Central memory CD4-positive, alpha-beta T cell (primary cell): Measurements from ENCODE around the gene RPS19BP1.

Experiments
- DNase-seq: peaks from one replicate; pipeline ENCODE4 v3.0.0; 2022

RPS19BP1 gene

GRCh38 chr22:39558950-39559349, 26.4 kb upstream of the RPS19BP1 start:
- no peak for DNase-seq

- no peak for DNase-seq
Observed at GRCh38 chr22:39558254-39558727, 25.7 kb upstream of the RPS19BP1 start.

DNA sequence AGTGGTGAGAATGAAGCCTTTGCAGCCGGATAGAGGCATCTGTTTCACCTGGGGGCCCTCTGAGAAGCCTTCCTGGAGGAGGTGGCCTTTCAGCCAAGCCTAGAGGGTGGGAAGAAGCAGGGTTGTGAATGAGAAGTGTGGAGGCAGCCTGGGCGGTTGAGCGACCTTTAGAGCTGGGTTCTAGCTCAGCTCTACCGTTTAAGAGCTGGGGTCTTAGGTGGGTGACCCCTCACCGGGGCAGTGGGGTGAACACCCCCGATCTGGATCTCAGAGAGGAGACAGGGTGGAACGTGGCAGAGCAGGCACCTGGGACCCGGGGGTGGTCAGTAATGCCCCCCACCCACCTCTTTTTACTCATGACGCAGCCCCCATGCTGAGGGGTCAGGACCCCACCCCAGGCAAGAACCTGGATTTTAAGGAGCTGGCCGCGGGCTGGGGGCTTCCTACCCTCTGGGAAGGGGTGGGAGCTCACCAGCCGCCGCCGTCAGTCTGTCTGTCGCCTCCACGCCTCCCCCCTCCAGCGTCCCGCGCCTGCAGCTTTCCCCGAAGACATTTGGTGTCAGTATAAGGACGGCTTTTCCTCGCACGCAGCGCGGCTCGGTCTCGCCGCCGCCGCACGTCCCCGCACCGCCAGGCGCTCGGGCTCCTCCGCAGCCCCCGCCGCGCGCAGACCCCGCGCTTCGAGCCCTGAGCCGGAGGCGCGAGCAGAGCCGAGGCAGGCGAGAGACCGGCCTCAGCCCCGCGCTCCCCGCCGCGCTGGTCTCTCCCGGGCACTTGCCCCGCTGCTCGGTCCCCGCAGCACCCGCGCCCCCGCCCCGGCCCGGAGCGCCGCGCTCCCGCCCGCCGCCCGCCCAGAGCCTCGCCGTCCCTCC, 24.7 kb upstream of the RPS19BP1 start:
- DNase-seq, result peak; percentile 38

DNA sequence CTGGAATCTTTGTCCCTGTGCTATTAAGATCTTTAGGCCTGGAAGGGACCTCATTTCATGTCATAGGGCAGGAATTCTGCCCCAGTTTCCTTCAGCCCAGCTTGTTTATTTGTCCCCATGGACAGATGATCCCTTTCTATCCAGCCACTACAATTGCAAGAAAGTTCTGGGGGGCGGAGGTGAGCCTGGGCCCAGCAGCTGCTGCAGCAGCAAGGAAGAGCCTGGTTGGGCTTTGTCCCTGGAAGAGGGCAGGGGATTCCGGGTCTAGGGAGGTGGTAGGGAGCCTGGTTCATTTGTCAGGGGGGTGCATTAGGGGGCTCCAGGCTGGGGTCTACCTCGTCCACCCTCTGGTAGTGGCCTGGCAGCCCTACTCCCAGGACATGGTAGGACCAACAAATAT, 21.6 kb upstream of the RPS19BP1 start:
- no peak for DNase-seq

- no peak for DNase-seq
Observed at GRCh38 chr22:39553429-39553828, 20.9 kb upstream of the RPS19BP1 start.

- no peak for DNase-seq
Observed at GRCh38 chr22:39547587-39547947, 15.0 kb upstream of the RPS19BP1 start.

DNA sequence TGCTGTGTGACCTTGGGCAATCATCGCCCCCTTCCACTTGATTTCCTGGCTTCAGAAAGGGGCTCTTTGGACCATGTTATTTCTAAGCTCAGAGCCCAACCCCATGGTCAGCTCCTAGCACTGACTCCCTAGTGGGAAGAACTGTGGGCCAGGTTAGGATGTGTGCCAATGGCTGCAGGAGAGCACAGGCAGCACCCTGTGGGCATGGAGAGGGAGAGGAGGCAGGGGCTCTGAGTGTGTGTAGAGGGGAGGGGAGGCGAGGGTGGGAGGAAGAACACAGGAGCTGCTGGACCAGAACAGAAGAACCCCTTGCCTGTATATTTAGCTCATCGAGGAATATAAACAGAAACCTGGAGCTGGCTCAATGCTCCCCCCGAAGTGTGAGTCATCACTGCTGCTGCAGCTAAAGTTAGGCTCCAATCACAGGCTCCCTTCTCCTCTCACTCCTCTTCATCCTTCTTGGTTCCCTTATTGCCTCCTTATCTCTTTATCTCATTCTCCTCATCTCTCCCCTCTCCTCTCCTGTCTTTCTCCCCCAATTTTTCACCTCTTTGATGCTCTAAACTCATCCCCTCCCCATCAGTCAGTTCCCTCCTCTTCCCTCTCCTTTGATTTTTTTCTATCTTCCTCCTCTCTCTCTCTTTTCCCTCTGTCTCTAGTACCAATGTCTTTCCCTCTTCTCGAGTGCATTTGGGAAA, 14.5 kb upstream of the RPS19BP1 start:
- DNase-seq, result no peak

DNA sequence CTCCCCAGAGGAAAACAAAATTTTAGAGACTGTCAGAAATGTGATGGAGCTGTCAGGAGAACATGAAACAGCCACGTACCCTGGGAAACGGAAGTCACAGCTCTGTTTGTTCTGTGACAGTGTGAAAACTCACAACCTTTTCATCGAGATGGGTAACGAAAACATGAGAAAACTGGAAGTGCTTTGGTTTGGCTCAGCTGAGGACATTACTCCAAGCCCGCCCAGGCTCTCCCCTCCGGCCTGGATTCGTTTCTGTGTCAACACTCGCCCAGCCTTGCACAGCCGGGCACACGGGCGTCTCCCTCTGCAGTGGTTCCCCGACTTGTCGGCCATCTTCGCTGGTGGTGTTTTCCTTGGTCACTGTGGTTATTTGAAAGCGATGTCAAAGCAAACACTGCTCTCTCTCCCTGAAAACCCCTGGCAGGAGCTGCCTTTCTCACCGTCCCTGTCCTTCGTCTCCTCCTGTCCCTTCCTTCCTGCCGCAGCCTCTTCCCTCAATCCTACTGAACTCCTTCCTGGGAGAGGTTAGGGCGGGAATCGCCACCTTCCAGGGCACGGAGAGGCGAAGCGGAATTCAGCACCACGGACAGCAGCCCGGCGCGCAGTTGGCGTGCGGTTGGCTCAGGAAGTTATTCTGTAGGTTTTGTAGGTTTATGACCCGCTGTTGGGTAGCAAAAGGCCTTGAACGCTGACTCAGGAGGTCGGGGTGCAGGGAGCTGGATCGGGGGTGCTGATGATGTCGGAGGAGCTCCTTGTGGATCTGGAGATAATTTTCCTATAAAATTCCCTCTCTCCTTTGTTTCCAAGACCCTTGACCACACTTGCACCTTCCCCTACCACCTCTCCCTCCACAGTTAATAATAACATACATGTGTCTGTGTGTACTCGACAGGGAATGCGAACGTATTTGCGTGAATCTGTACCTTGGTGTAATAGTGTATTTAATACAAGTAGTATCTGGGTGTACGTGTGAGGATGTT, 13.1 kb upstream of the RPS19BP1 start:
- DNase-seq, result peak; percentile 51

DNA sequence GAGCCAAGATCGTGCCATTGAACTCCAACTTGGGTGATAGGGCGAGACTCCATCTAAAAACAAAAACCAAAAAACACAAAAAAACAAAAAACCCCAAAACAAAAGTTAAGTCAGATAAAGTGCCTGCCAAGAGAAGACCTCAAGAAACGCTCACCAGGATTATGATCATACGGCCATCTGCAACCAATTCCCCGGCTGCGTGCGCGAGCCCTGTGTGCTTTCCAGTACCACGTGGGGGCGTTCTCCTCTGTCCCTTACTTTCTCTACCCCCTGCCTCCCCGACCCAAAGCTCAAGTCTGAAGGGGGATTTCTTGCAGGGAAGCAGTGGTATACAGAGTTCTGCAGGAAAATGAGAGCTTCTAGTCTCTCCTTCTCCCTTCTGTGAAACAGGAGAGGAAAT, 10.5 kb upstream of the RPS19BP1 start:
- DNase-seq, result no peak

GRCh38 chr22:39537975-39538374, 5.4 kb upstream of the RPS19BP1 start:
- no peak for DNase-seq

- DNase-seq, result no peak
Observed at GRCh38 chr22:39536711-39537110, 4.2 kb upstream of the RPS19BP1 start.

- DNase-seq, result no peak
Observed at GRCh38 chr22:39535831-39536449, 3.4 kb upstream of the RPS19BP1 start.

DNA sequence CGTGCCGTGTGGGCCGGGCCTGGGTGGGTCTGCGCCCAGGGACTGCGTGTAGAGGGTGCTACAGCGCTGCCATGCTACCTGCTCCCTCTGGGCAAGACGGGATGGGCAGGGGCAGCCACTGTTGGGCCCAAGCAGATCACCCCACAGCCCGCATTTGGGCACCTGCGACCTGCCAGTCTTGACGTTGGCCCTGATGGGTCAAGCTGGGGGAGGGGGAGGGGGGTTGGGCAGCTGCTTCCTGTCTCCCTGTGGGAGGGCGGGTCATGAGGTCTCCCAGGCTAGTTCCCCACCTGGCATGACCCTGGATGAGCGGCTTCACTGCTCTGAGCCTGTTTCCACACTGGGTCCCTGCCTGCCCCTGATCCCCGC, 2.8 kb upstream of the RPS19BP1 start:
- DNase-seq, result no peak

DNA sequence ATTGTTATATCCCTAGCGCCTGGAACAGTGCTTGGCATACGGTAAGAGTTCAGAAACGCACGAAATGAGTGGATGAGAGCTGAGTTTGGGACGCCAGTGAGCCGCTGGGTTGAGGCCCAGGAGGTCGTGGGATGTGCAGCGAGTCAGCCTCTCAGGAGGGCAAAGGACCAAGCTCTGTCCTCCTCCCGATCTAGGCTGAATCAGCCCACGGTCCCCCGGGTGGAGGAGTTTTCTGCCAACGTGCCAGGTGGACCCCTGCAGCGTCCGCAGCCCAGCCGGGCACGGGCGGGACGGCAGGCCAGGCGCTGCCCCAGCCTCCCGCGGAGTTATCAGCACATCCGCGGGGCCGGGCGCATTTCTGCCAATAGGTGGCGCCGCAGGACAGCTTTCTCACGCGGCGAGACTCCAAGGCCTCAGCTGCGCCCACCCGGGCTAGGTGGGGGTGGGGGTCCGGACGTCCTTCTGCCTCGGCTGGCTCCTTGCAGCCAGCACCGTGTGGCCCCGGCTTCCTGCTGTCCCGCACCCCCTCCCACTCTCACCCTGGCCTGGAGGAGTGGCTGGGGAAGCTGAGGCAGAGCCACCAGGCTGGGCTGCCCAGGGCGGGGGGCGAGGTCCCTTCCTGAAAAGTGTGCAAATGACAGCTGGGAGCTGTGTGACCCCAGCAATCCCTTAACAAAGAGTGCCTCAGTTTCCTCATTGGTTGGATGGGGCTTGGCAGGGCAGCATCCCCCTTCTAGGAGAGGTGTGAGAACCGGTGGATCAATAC, 2.2 kb upstream of the RPS19BP1 start:
- peak; percentile 62 for DNase-seq

DNA sequence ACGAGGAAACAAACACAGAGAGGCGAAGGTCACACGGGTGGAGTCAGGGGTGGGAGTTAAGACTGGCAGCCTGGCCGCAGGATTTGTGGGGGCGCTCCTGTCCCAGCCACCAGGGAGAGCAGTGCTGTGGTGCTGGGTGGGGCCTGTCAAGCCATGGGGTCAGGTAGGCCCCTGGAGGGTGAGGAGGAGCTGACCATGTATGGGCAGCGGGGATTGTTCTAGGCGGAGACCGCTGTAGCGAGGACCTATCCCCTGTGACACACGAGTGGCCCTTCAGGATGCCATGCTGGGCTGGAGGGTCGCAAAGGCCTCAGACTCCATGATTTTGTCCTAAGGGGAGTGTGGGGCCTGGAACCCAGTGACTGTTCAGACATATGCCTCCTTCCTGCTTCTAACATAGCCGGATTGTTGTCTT, 1.6 kb upstream of the RPS19BP1 start:
- DNase-seq, result no peak

DNA sequence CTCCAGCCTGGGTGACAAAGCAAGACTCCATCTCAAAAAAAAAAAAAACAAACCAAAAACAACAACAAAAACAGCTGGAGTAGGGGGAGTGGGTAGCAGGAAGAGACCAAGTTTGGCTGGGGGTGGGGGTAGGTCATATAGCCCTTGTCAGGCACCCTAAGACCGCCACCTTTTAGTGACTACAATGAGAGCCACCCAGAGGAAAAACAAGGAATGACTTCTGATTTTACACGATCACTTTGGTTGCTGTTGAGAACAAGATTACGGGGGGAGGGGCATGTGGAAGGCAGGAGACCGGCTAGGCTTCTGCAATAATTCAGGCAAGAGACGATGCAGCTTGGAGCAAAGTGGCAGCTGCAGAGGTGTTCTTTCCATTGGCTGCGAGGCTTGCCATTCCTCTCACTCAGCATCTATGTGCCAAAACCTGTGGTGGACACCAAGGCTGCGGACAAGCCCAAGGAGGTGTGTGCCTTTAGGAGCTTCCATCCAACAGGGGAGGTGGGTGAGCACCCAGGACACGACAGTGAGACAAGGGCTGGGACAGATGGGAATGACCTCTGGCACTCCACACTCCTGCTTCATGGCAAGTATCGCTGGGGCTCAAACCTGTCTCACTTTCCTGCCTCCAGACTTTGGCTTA, 1.7 kb downstream of the RPS19BP1 start:
- DNase-seq, result peak; percentile 50

- no peak for DNase-seq
Observed at GRCh38 chr22:39530116-39530515, 2.4 kb downstream of the RPS19BP1 start.

GRCh38 chr22:39529487-39529851, 3.1 kb downstream of the RPS19BP1 start:
- DNase-seq, result no peak

DNA sequence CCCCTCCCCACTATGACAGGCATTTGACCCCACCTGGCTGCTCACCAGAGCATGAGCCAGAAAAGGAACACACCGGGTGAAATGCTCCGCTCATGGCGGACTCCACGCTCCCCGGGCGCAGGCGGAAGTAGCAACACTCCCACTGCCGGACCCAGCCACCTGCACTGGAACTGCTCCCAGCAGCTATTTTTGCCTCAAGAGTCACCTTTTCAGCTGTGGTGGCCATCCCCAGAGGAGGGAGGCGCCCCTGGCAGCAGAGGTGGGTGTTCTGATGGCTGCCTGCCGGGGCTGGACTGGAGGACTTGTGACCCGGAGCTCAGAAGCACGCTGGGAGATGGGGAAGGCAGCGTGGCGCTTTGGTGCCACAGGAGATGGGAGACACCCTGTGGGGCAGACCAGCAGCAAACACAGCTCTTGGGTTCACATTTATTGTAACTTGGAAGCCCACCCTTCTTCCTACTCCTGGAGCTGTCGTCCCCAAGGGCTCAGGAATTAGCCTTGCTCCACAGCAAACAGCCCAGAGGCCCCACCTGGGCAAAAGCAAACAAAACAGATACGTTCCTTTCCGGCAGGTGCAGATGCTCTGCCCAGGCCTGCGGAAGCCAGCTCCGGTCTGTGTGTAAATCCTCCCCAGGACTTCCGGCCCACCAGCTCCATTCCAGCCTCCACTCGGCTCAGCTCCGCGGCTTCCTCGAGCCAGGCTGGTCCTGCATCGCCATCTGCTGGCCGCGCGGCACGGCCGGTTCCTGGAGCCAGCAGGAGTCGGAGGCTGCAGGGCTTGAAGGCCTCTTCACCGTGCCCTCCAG, 3.7 kb downstream of the RPS19BP1 start:
- peak; percentile 88 for DNase-seq

- DNase-seq, result no peak
Observed at GRCh38 chr22:39528080-39528661, 4.4 kb downstream of the RPS19BP1 start.
